ENCODE measurements around the gene SLC12A5.
"Not testable (repeated sequence)": the region's sequence is repeated elsewhere in the genome, so short reads cannot be mapped to it uniquely, and the experiment has no call there.

Gene SLC12A5

GRCh38 chr20:46028772-46029371, at the start of gene SLC12A5:
Gene SLC12A5 (plus strand): TSS chr20:46029215. CDS start chr20:46029345, 130 bp downstream.
- DNase-seq (ENCODE audit: low read depth in 2 of 2) = no peak

GRCh38 chr20:45981261-45981660, 47.8 kb upstream of the SLC12A5 start:
- no peak for DNase-seq (ENCODE audit: low read depth in 2 of 2)

- no peak for DNase-seq (ENCODE audit: low read depth in 2 of 2)
Measured at GRCh38 chr20:45983279-45983743, 45.7 kb upstream of the SLC12A5 start.

GRCh38 chr20:45985573-45985972, 43.4 kb upstream of the SLC12A5 start:
- no peak for DNase-seq (ENCODE audit: low read depth in 2 of 2)

GRCh38 chr20:45987108-45987780, 41.8 kb upstream of the SLC12A5 start:
- peak; percentile 46 to 75 for DNase-seq (ENCODE audit: low read depth in 2 of 2)

GRCh38 chr20:45988830-45989229, 40.2 kb upstream of the SLC12A5 start:
- DNase-seq (ENCODE audit: low read depth in 2 of 2) = not testable (repeated sequence)

GRCh38 chr20:45991616-45992015, 37.4 kb upstream of the SLC12A5 start:
- DNase-seq (ENCODE audit: low read depth in 2 of 2) = no peak

- DNase-seq (ENCODE audit: low read depth in 2 of 2) = no peak
Measured at GRCh38 chr20:45993197-45993951, 35.6 kb upstream of the SLC12A5 start.

GRCh38 chr20:45994761-45995493, 34.1 kb upstream of the SLC12A5 start:
- DNase-seq (ENCODE audit: low read depth in 2 of 2) = no peak

GRCh38 chr20:45995495-45996097, 33.4 kb upstream of the SLC12A5 start:
- not testable (repeated sequence) for DNase-seq (ENCODE audit: low read depth in 2 of 2)

GRCh38 chr20:45997187-45997586, 31.8 kb upstream of the SLC12A5 start:
- no peak for DNase-seq (ENCODE audit: low read depth in 2 of 2)

GRCh38 chr20:45998337-45998736, 30.7 kb upstream of the SLC12A5 start:
- no peak for DNase-seq (ENCODE audit: low read depth in 2 of 2)

- no peak for DNase-seq (ENCODE audit: low read depth in 2 of 2)
Measured at GRCh38 chr20:45998761-45999160, 30.3 kb upstream of the SLC12A5 start.

GRCh38 chr20:45999557-46000261, 29.3 kb upstream of the SLC12A5 start:
- no peak for DNase-seq (ENCODE audit: low read depth in 2 of 2)

GRCh38 chr20:46000262-46000996, 28.6 kb upstream of the SLC12A5 start:
- no peak for DNase-seq (ENCODE audit: low read depth in 2 of 2)

- DNase-seq (ENCODE audit: low read depth in 2 of 2) = no peak
Measured at GRCh38 chr20:46001498-46001897, 27.5 kb upstream of the SLC12A5 start.

GRCh38 chr20:46002008-46002407, 27.0 kb upstream of the SLC12A5 start:
- DNase-seq (ENCODE audit: low read depth in 2 of 2) = no peak

GRCh38 chr20:46004187-46004586, 24.8 kb upstream of the SLC12A5 start:
- DNase-seq (ENCODE audit: low read depth in 2 of 2) = no peak

- DNase-seq (ENCODE audit: low read depth in 2 of 2) = no peak
Measured at GRCh38 chr20:46004889-46005473, 24.0 kb upstream of the SLC12A5 start.

Measured in stimulated activated CD4-positive, alpha-beta T cell treated with anti-CD3 and anti-CD28 coated beads, Interleukin-12 subunit alpha, Interleukin-12 subunit beta, amount 100 ng/mL, for 24 hours (primary cell).